DOHH2 (cell line): Measurements from ENCODE around the gene AKR1C3.
A peak's percentile ranks its signal among the peaks of the same experiment; 100 is the strongest.
"Not testable (repeated sequence)": the region's sequence is repeated elsewhere in the genome, so short reads cannot be mapped to it uniquely, and the experiment has no call there.

Source experiments
- H3F3A ChIP-seq: fragments of 200-600 bp; sonication (generic), shearing (Covaris generic); 2 replicates; pipeline ENCODE4 v1.6.0; 2016; ENCODE audit warnings: antibody characterized with exemption, mild to moderate bottlenecking; ENCODE audit not compliant: control insufficient read depth, insufficient read depth
- H3K27ac ChIP-seq: fragments of 200-600 bp; sonication (generic); 2 replicates; pipeline ENCODE4 v1.5.1; 2014; ENCODE audit warnings: low read depth, mild to moderate bottlenecking, low read length, moderate library complexity
- H3K27me3 ChIP-seq: fragments of 200-600 bp; sonication (generic); 2 replicates; pipeline ENCODE4 v1.6.1; 2014; ENCODE audit warnings: mild to moderate bottlenecking, low read length, mixed read lengths; ENCODE audit not compliant: control insufficient read depth
- H3K36me3 ChIP-seq: fragments of 200-600 bp; sonication (generic); 2 replicates; pipeline ENCODE4 v1.6.1; 2014; ENCODE audit warnings: mild to moderate bottlenecking, low read length, moderate library complexity, mixed read lengths; ENCODE audit not compliant: control insufficient read depth
- H3K4me1 ChIP-seq: fragments of 200-600 bp; sonication (generic); 2 replicates; pipeline ENCODE4 v1.6.1; 2014; ENCODE audit warnings: mild to moderate bottlenecking, low read length, mixed read lengths; ENCODE audit not compliant: control insufficient read depth
- H3K4me2 ChIP-seq: fragments of 200-600 bp; sonication (generic); 2 replicates; pipeline ENCODE4 v1.6.0; 2014; ENCODE audit warnings: mild to moderate bottlenecking, low read length, moderate library complexity
- H3K4me3 ChIP-seq: fragments of 200-600 bp; sonication (generic); 2 replicates; pipeline ENCODE4 v1.5.1; 2014; ENCODE audit warnings: mild to moderate bottlenecking, low read length, mixed read lengths
- H3K79me2 ChIP-seq: fragments of 200-600 bp; sonication (generic); 2 replicates; pipeline ENCODE4 v1.6.1; 2014; ENCODE audit warnings: mild to moderate bottlenecking, low read length, mixed read lengths; ENCODE audit not compliant: control insufficient read depth
- H3K9me2 ChIP-seq: fragments of 200-600 bp; sonication (generic); replicated peaks from 2 replicates; pipeline ENCODE4 v1.6.1; 2014; ENCODE audit warnings: mild to moderate bottlenecking, low read length, mixed read lengths; ENCODE audit not compliant: control insufficient read depth
- H3K9me3 ChIP-seq: fragments of 200-600 bp; sonication (generic); 2 replicates; pipeline ENCODE4 v1.6.1; 2014; ENCODE audit warnings: antibody characterized with exemption, low read length, mixed read lengths; ENCODE audit not compliant: control insufficient read depth, insufficient read depth
- H4K20me1 ChIP-seq: fragments of 200-600 bp; sonication (generic); 2 replicates; pipeline ENCODE4 v1.6.0; 2014; ENCODE audit warnings: low read depth, mild to moderate bottlenecking, antibody characterized with exemption, low read length, moderate library complexity; ENCODE audit not compliant: control insufficient read depth, insufficient read depth
- CTCF ChIP-seq: fragments of 200-600 bp; sonication (generic); IDR thresholded peaks from one replicate; pipeline ENCODE4 v1.5.1; 2014; ENCODE audit warnings: antibody characterized with exemption, mild to moderate bottlenecking, low read depth, low read length; ENCODE audit not compliant: poor library complexity, severe bottlenecking
- EZH2phosphoT487 ChIP-seq: fragments of 200-600 bp; sonication (generic); IDR thresholded peaks from 2 replicates; pipeline ENCODE4 v1.6.1; 2017; ENCODE audit warnings: borderline replicate concordance, mild to moderate bottlenecking, antibody characterized with exemption, low read length, moderate library complexity, mixed read lengths

The AKR1C3 gene

GRCh38 chr10:5094265-5095205 lies at the start of gene AKR1C3:
Gene AKR1C3 (plus strand): TSS chr10:5094414. CDS start chr10:5094445, 31 bp downstream.
- no peaks in the 10 kb centered on the region for H3F3A ChIP-seq
- no peaks in the 10 kb centered on the region for H3K9me2 ChIP-seq
- H3K27me3 ChIP-seq: peaks cover 4% of the 10 kb centered on the region; the same call in 1 of the 2 replicates
- no peaks in the 10 kb centered on the region for H3K4me1 ChIP-seq
- no peaks in the 10 kb centered on the region for H3K36me3 ChIP-seq
- H3K4me3 ChIP-seq: no peak within 1 kb of the TSS
- no peaks in the 10 kb centered on the region for H3K9me3 ChIP-seq
- H3K27ac ChIP-seq: no peak within 1 kb of the TSS
- TF ChIP-seq CTCF (peak; percentile 42), EZH2phosphoT487 (no peak)
- no peaks in the 10 kb centered on the region for H3K79me2 ChIP-seq
- H4K20me1 ChIP-seq: no peaks in the 10 kb centered on the region
- no peak within 1 kb of the TSS for H3K4me2 ChIP-seq

GRCh38 chr10:5045095-5045494 lies 49.1 kb upstream of the AKR1C3 start:
- no peak for TF ChIP-seq EZH2phosphoT487
- TF ChIP-seq CTCF: no peak

GRCh38 chr10:5046410-5046809 lies 47.8 kb upstream of the AKR1C3 start:
- Histone ChIP-seq H3K4me3 (no peak overlapping the region), H3K27me3 (no peaks in the 10 kb centered on the region), H3K4me2 (no peak overlapping the region), H4K20me1 (no peaks in the 10 kb centered on the region), H3K9me2 (no peaks in the 10 kb centered on the region), H3K36me3 (no peaks in the 10 kb centered on the region), H3K4me1 (no peaks in the 10 kb centered on the region), H3K9me3 (no peaks in the 10 kb centered on the region), H3K79me2 (no peaks in the 10 kb centered on the region), H3F3A (no peaks in the 10 kb centered on the region), H3K27ac (no peak overlapping the region)
- TF ChIP-seq CTCF (no peak), EZH2phosphoT487 (no peak)

More at GRCh38 chr10:5045095-5045494, 49.1 kb upstream of the AKR1C3 start:
- Histone ChIP-seq H3K4me1 (no peaks in the 10 kb centered on the region), H3K79me2 (no peaks in the 10 kb centered on the region), H3K27me3 (no peaks in the 10 kb centered on the region), H3K27ac (no peak overlapping the region), H3K36me3 (no peaks in the 10 kb centered on the region), H3K4me2 (no peak overlapping the region), H4K20me1 (no peaks in the 10 kb centered on the region), H3K9me3 (no peaks in the 10 kb centered on the region), H3F3A (no peaks in the 10 kb centered on the region), H3K9me2 (no peaks in the 10 kb centered on the region), H3K4me3 (no peak overlapping the region)

GRCh38 chr10:5047055-5047454 lies 47.2 kb upstream of the AKR1C3 start:
- H3K4me2 ChIP-seq, H3K9me2 ChIP-seq: not testable (repeated sequence)

More at GRCh38 chr10:5047055-5047454, 47.2 kb upstream of the AKR1C3 start:
- not testable (repeated sequence) for H3K36me3 ChIP-seq, H3K79me2 ChIP-seq, H3K27ac ChIP-seq, H3K4me1 ChIP-seq, H3K9me3 ChIP-seq, H4K20me1 ChIP-seq, H3K4me3 ChIP-seq, H3F3A ChIP-seq, H3K27me3 ChIP-seq
